Measurements from ENCODE around the gene TANC1.

DNA sequence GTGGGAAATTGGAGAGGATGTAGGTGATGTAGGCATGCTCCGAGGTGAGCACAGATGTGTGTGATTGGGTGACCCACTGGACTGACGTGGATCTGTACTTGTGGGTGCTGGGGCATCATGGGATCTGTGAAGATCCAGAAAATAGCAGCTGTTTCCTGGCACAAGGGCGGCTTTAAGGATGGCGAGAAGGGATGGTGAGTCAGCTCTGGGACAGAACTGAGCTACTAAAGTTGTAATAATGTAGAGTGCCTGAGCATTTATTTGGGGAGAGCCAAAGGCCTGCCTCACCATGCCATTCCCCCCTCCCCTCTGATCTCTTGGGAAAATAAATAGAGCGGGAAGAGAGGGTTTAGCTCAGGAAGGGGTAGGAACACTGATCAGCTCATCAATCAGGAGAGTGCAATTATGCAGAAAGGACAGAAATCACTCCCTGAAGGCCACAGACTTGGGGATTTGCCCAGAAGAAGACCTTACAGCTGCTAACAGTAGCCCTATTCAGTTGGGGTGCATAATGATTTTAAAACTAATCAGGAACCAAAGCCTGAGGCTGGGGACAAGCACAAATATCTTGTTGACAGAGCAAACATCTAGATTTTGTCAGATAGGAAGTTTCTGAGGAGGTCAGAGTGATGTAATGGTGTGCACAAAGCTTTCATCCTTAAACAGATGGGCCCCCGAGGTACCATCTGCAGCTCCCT lies 30.3 kb downstream of the TANC1 start:
- TF ChIP-seq POLR2AphosphoS5 (IDR thresholded peaks at IDR 0.05) (no peak), TAF1 (IDR thresholded peaks at IDR 0.05; ENCODE audit: low read depth) (no peak), EP300 (conservative IDR thresholded peaks at IDR 0.05; ENCODE audit: poor library complexity, severe bottlenecking) (no peak), MXI1 (conservative IDR thresholded peaks at IDR 0.05; ENCODE audit: poor library complexity, severe bottlenecking) (no peak), EZH2 (IDR thresholded peaks at IDR 0.05; ENCODE audit: borderline replicate concordance, insufficient read depth, low read length, poor library complexity, severe bottlenecking) (no peak), RAD21 (conservative IDR thresholded peaks at IDR 0.05) (no peak)
- TF ChIP-seq, protein P1, sequence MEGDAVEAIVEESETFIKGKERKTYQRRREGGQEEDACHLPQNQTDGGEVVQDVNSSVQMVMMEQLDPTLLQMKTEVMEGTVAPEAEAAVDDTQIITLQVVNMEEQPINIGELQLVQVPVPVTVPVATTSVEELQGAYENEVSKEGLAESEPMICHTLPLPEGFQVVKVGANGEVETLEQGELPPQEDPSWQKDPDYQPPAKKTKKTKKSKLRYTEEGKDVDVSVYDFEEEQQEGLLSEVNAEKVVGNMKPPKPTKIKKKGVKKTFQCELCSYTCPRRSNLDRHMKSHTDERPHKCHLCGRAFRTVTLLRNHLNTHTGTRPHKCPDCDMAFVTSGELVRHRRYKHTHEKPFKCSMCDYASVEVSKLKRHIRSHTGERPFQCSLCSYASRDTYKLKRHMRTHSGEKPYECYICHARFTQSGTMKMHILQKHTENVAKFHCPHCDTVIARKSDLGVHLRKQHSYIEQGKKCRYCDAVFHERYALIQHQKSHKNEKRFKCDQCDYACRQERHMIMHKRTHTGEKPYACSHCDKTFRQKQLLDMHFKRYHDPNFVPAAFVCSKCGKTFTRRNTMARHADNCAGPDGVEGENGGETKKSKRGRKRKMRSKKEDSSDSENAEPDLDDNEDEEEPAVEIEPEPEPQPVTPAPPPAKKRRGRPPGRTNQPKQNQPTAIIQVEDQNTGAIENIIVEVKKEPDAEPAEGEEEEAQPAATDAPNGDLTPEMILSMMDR (IDR thresholded peaks at IDR 0.05; ENCODE audit: poor library complexity, severe bottlenecking), result no peak
- TF ChIP-seq, protein P2, sequence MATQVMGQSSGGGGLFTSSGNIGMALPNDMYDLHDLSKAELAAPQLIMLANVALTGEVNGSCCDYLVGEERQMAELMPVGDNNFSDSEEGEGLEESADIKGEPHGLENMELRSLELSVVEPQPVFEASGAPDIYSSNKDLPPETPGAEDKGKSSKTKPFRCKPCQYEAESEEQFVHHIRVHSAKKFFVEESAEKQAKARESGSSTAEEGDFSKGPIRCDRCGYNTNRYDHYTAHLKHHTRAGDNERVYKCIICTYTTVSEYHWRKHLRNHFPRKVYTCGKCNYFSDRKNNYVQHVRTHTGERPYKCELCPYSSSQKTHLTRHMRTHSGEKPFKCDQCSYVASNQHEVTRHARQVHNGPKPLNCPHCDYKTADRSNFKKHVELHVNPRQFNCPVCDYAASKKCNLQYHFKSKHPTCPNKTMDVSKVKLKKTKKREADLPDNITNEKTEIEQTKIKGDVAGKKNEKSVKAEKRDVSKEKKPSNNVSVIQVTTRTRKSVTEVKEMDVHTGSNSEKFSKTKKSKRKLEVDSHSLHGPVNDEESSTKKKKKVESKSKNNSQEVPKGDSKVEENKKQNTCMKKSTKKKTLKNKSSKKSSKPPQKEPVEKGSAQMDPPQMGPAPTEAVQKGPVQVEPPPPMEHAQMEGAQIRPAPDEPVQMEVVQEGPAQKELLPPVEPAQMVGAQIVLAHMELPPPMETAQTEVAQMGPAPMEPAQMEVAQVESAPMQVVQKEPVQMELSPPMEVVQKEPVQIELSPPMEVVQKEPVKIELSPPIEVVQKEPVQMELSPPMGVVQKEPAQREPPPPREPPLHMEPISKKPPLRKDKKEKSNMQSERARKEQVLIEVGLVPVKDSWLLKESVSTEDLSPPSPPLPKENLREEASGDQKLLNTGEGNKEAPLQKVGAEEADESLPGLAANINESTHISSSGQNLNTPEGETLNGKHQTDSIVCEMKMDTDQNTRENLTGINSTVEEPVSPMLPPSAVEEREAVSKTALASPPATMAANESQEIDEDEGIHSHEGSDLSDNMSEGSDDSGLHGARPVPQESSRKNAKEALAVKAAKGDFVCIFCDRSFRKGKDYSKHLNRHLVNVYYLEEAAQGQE (IDR thresholded peaks at IDR 0.05; ENCODE audit: borderline replicate concordance), result no peak

Measured in neural cell (in vitro differentiated cells).